Transverse colon (tissue), 4 donors: Measurements from ENCODE around the gene SREBF2. TPM values are rescaled to one million over a fixed set of nuclear protein-coding genes. Genes with fewer than 3 reads are reported as not detected.
A peak's percentile ranks its signal among the peaks of the same experiment; 100 is the strongest.

ENCODE experiments used
- DNase-seq: peaks from one replicate; pipeline ENCODE4 v3.0.0-alpha.2; 2019
- H3K27ac ChIP-seq, 4 donors: fragments of 200-600 bp; sonication (generic); 2 replicates each; pipeline ENCODE4 v1.5.1; 2016 to 2018; ENCODE audit warnings: inconsistent platforms in 4 of 4
- H3K27me3 ChIP-seq: fragments of 200-600 bp; sonication (generic); 2 replicates; pipeline ENCODE4 v1.5.1; 2017; ENCODE audit warnings: inconsistent platforms
- H3K36me3 ChIP-seq, 4 donors: fragments of 200-600 bp; sonication (generic); 2 replicates each; pipeline ENCODE4 v1.5.1; 2017 to 2019; ENCODE audit warnings: inconsistent platforms in 4 of 4
- H3K4me1 ChIP-seq, 4 donors: fragments of 200-600 bp; sonication (generic); 2 replicates each; pipeline ENCODE4 v1.5.1; 2017 to 2020; ENCODE audit warnings: inconsistent platforms in 4 of 4
- H3K4me3 ChIP-seq, 4 donors: fragments of 200-600 bp; sonication (generic); 1 replicate in 1 of 4; 2 replicates in 3 of 4; pipeline versions ENCODE4 v1.5.1 to v1.6.1; 2017 to 2019; ENCODE audit warnings: inconsistent platforms in 4 of 4
- H3K9me3 ChIP-seq, 2 donors: fragments of 200-600 bp; sonication (generic); 2 replicates each; pipeline ENCODE4 v1.5.1; 2017 to 2019; ENCODE audit warnings: inconsistent platforms in 2 of 2
- CTCF ChIP-seq, 5 experiments: fragments of 200-600 bp in 3 of 5; fragments of 450-650 bp in 2 of 5; sonication (generic) in 3 of 5; IDR thresholded peaks; 1 replicate in 2 of 5; 2 replicates in 3 of 5; pipeline ENCODE4 v1.5.1; 2016 to 2017; ENCODE audit warnings: antibody characterized with exemption in 5 of 5, inconsistent platforms in 3 of 5, mild to moderate bottlenecking in 2 of 5, moderate library complexity in 1 of 5
- EP300 ChIP-seq: sonication (generic); formaldehyde crosslinking; IDR thresholded peaks from one replicate; pipeline ENCODE4 v1.6.1; 2017; ENCODE audit warnings: antibody characterized with exemption, low read depth
- POLR2A ChIP-seq: fragments of 450-650 bp; IDR thresholded peaks from one replicate; pipeline ENCODE4 v1.6.1; 2016; ENCODE audit warnings: antibody characterized with exemption, mild to moderate bottlenecking, moderate library complexity
- POLR2AphosphoS5 ChIP-seq, 3 donors: sonication (generic); formaldehyde crosslinking; IDR thresholded peaks; one replicate each; pipeline ENCODE4 v1.6.1; 2016; ENCODE audit warnings: antibody characterized with exemption in 3 of 3
- WGBS, 2 donors: methylation state at CpG; one replicate each; pipeline ENCODE4 v1.1.5; 2018; ENCODE audit warnings: low coverage in 1 of 2; 5-methylcytosine and 5-hydroxymethylcytosine counted together
- in situ Hi-C, 4 donors: fragments of 200-750 bp; cut with MboI; loops; one replicate each; pipeline versions ENCODE4 v1.15.0 to v1.15.1; 2017; ENCODE audit warnings: low sequenced_read_pairs in 3 of 4, low pct_ligation_motif_present in 1 of 4, low pct_unique_long_range_greater_than_20kb in 1 of 4
- intact Hi-C: fragments of 100-400 bp; cut with DNase I; formaldehyde crosslinking; loops from one replicate; pipeline ENCODE4 v1.15.1; 2023; ENCODE audit warnings: low total_unique reads
- total RNA-seq, 4 donors: library from RNA; depleted of rRNA; stranded (reverse); fragments of >200 nt; gene quantifications; one replicate each; pipeline ENCODE4 v1.1.0, GENCODE V29; 2016

SREBF2 gene
- total RNA-seq, 4 donors from 2014 or later = 156 to 252 (median 166) TPM

DNA sequence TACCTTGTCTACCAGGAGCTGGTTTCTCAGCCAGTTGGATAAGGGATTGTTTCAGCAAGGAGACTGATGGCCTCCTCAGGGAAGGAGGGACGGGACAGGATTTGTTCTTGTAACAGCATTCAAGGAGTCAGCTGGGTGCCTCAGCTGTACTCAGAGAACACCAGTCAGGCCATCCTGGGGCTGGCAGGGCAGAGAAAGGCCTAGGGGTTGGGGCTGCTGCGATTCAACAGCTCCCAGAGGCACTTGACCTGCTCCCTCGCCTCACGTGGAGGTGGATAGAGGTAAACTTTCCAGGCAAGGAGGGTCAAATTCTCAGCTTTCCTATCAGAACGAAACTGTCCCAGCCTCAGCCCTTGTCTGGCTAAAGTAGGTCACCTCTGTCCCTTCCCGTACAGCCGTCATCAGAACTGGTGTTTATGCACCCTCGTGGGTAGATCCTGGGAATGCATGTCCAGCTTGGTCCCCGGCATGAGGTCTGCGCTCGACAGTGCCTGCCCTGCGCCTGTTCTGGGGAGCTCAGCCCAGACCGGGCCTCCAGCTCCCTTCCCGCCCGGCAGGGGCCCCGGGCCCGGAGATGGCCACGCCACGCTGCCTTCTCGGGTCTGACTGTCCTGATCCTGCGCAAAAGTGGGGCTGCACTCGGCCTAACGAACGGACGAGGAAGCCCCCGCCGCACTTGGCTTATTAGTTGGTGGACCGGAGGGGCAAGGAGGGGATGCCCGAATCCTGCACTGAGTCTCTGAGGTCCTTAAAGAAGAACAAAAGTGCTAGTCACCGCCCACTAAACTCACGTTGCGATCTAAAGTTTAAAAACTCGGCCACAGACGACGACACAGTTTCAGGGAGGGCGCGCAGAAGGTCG, 33.2 kb upstream of the SREBF2 start:
- Histone ChIP-seq H3K27me3 (no peaks in the 10 kb centered on the region), H3K9me3 (no peaks in the 10 kb centered on the region), H3K27ac (peak overlapping the region; percentile 86 to 91 (median 88)), H3K4me1 (peaks cover 10 to 23% (median 18%) of the 10 kb centered on the region in 4 donors), H3K4me3 (peak overlapping the region; percentile 44 to 91 (median 74)), H3K36me3 (no peaks in the 10 kb centered on the region)
- peak; percentile 29 for DNase-seq
- no peak for TF ChIP-seq EP300
- peak in 2 of 5 experiments; percentile 7 to 21 for TF ChIP-seq CTCF (IDR thresholded peaks at IDR 0.05)
- 25% methylated on average over 37 of the region's 38 CpGs; no CpG with 5 or more reads in 1 of the 2 donors for WGBS, 2 donors
- intact Hi-C loops (loop anchor here (10.0 kb wide), 1 partner anchor 55 kb away; no protein-coding TSS in a partner anchor), in situ Hi-C loops (loop anchor here in 2 of 4 donors (10.0 to 25.0 kb wide), 2 partner anchors 138 to 145 kb away; partner anchors contain the start of genes CENPM (in 2 of the 2) and TNFRSF13C (in 1 of the 2))

DNA sequence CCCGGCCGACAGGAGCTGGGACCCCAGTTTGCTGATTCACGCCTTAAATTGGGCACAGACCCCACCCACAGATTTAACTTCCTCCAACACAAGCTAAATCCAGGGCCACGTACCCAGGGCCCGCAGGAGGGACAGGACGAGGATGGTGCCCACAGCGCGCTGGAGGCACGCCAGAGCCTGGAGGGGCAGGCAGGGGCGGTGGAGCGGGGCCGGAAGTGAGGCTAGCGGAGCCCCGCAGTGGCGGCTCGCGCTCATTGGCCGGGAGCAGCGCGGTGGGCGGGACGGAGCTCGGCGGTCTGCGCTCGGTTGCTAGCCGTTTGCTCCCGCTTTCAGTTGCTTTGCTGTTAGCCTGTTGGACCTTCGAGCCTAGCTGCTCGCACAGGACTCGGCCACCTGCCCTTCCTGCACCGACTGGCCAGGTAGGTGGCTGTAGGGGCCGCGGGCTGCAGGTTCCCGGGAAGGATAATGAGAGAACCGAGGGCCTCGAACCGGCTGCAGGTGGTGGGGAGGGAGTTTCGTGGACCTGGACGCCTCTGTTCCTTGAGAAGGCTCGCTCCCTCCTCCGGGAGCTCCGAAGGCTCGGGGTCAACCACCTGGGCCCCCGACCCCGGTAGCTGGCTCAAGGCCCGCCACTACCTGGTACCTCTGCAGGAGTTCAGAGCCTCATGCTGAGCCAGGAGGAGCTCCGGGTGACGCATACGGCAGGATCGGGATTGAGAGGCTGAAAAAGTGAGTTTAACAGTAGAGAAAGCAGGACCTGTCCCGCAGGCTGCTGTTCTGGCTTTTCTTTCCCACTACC, 32.4 kb upstream of the SREBF2 start, which contains the start of gene CCDC134:
Gene CCDC134, plus strand, starts transcription at position 332 of the 799 bp plus-strand sequence. CDS start 8,212 bp downstream, outside the sequence.
- in situ Hi-C loops (loop anchor here in 2 of 4 donors (10.0 to 25.0 kb wide), 2 partner anchors 137 to 144 kb away; partner anchors contain the start of genes CENPM (in 2 of the 2) and TNFRSF13C (in 1 of the 2)), intact Hi-C loops (loop anchor here (10.0 kb wide), 1 partner anchor 56 kb away; no protein-coding TSS in a partner anchor)
- H3K27me3 ChIP-seq = no peaks in the 10 kb centered on the region
- no peaks in the 10 kb centered on the region for H3K36me3 ChIP-seq
- peak within 1 kb of the TSS; percentile 86 to 91 (median 88) for H3K27ac ChIP-seq
- peak; percentile 94 for DNase-seq
- 0 to 1% methylated on average over 1 to 36 of the region's 52 CpGs for WGBS, 2 donors
- H3K4me1 ChIP-seq = peaks cover 10 to 23% (median 18%) of the 10 kb centered on the region in 4 donors
- peak within 1 kb of the TSS; percentile 44 to 91 (median 74) for H3K4me3 ChIP-seq
- H3K9me3 ChIP-seq = no peaks in the 10 kb centered on the region
- TF ChIP-seq EP300 (no peak), POLR2AphosphoS5 (IDR thresholded peaks at IDR 0.05) (peak; percentile 96 to 98 (median 98)), CTCF (IDR thresholded peaks at IDR 0.05) (peak in 1 of 5 experiments; percentile 8), POLR2A (peak; percentile 92)

DNA sequence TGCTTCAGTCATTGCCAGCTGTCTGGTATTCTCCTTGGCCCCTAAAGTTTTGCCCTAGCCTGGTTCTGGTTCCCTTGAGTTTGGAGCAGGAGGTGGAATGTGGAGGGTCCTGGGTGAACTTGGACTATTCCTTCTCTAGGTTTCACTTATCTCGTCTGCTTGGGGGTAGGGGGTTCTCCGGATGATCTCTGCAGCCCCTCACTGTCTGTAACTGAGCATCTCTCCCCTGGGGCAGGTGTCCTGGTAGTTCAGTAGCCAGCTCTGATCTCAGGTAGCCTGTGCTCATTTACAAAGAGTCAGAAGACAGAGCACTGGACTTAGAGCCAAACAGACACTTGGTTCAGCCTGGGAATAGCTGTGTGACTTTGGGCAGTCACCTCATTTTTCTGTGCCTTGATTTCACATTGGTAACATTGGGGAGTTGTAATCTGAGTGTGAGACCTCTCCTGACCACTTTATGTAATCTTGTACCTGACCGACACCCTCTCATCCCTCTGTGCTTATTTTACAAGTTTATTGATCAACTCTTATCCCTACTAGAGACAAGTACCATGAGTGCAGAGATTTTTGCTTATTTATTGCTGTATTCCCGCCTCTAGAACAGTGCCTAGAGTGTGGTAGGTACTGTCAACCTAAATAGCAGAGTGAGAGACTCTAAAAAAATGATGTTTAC, 31.6 kb upstream of the SREBF2 start:
- Histone ChIP-seq H3K36me3 (no peaks in the 10 kb centered on the region), H3K9me3 (no peaks in the 10 kb centered on the region), H3K4me3 (peak overlapping the region; percentile 44 to 91 (median 74)), H3K27ac (peak overlapping the region; percentile 86 to 91 (median 88)), H3K27me3 (no peaks in the 10 kb centered on the region), H3K4me1 (peaks cover 10 to 23% (median 18%) of the 10 kb centered on the region in 4 donors)
- in situ Hi-C loops = loop anchor here in 2 of 4 donors (10.0 to 25.0 kb wide), 2 partner anchors 136 to 144 kb away; partner anchors contain the start of genes CENPM (in 2 of the 2) and TNFRSF13C (in 1 of the 2)
- TF ChIP-seq CTCF (IDR thresholded peaks at IDR 0.05) (no peak), POLR2AphosphoS5 (IDR thresholded peaks at IDR 0.05) (no peak), POLR2A (no peak), EP300 (no peak)
- 14 to 20% methylated on average over 2 to 4 of the region's 4 CpGs for WGBS, 2 donors
- intact Hi-C loops = loop anchor here (10.0 kb wide), 1 partner anchor 56 kb away; no protein-coding TSS in a partner anchor
- DNase-seq = no peak
